Melanocyte of skin (primary cell): ENCODE measurements around the gene CFAP20. TPM values are rescaled to one million over a fixed set of nuclear protein-coding genes. Genes with fewer than 3 reads are reported as not detected.

Experiments
- small RNA-seq, 2 donors: library from RNA; depleted of rRNA; stranded (forward); fragments of <200 nt; gene quantifications; one replicate each; pipeline ENCODE3, GENCODE V24; 2012
- total RNA-seq, 2 donors: library from RNA; depleted of rRNA; stranded (reverse); fragments of >200 nt; gene quantifications; 2 replicates each; pipeline ENCODE4 v1.2.3, GENCODE V29; 2012

The CFAP20 gene
- total RNA-seq: 10 to 100 TPM; 39.9 to 52.9 TPM

GRCh38 chr16:58129097-58129936 lies at the start of gene CFAP20:
TSS of gene CFAP20 (minus strand) at chr16:58129381. CDS start at chr16:58129115, 266 bp downstream.

Small RNA genes lying within 50 kb of the gene (small RNA-seq; reads per million reads assigned to genes)
- gene RF00019: 0 reads per million in 2 donors

Other genes with a start within 250 kb of the CFAP20 start
- gene CNGB1, start 158.3 kb downstream of the CFAP20 start, total RNA-seq: not detected
- gene ZNF319, start 128.7 kb downstream of the CFAP20 start, total RNA-seq: 1 to 10 TPM; 6.9 to 7.3 TPM
- gene USB1, start 128.0 kb downstream of the CFAP20 start, total RNA-seq: 10 to 100 TPM; 24.4 to 50.3 TPM
- gene MMP15, start 103.6 kb downstream of the CFAP20 start, total RNA-seq: 10 to 100 TPM in 1 of 2 donors, 1 to 10 TPM in 1; 9.3 to 12.3 TPM
- gene CSNK2A2, start 68.7 kb upstream of the CFAP20 start, total RNA-seq: 10 to 100 TPM; 17.6 to 28.6 TPM
- not detected for gene PRSS54, start 165.6 kb upstream of the CFAP20 start, total RNA-seq